Fibroblast of lung (primary cell): ENCODE results near the gene ADRM1. TPM values are rescaled to one million over a fixed set of nuclear protein-coding genes. Genes with fewer than 3 reads are reported as not detected.

ENCODE experiments used
- DNase-seq, 2 donors: peaks; one replicate each; pipeline versions ENCODE4 v3.0.0 to v3.0.0-alpha.2; 2010; ENCODE audit warnings: low read depth in 2 of 2
- H2AFZ ChIP-seq: 2 replicates; pipeline ENCODE4 v1.5.1; 2012; ENCODE audit warnings: low read length, control low read depth, inconsistent platforms
- H3K27ac ChIP-seq: 2 replicates; pipeline ENCODE4 v1.5.1; 2011; ENCODE audit warnings: low read length, control low read depth; ENCODE audit not compliant: insufficient read depth
- H3K27me3 ChIP-seq: 2 replicates; pipeline ENCODE4 v1.5.1; 2011; ENCODE audit warnings: mild to moderate bottlenecking, low read length; ENCODE audit not compliant: control insufficient read depth, insufficient read depth
- H3K36me3 ChIP-seq: 2 replicates; pipeline ENCODE4 v1.5.1; 2011; ENCODE audit warnings: low read length; ENCODE audit not compliant: control insufficient read depth, insufficient read depth
- H3K4me1 ChIP-seq: 2 replicates; pipeline ENCODE4 v1.5.1; 2011; ENCODE audit warnings: low read length; ENCODE audit not compliant: control insufficient read depth, insufficient read depth; ENCODE audit errors: extremely low read depth
- H3K4me2 ChIP-seq: 2 replicates; pipeline ENCODE4 v1.5.1; 2011; ENCODE audit warnings: low read length, control low read depth; ENCODE audit not compliant: insufficient read depth; ENCODE audit errors: extremely low read depth
- H3K4me3 ChIP-seq, 4 experiments: fragments of 200-600 bp in 1 of 4; sonication (generic) in 1 of 4; replicated peaks in 1 of 4; 2 replicates each; pipeline ENCODE4 v1.5.1; 2011 to 2016; ENCODE audit warnings: low read length in 4 of 4, low read depth in 3 of 4, mild to moderate bottlenecking in 3 of 4, control low read depth in 2 of 4, inconsistent platforms in 1 of 4, mixed read lengths in 1 of 4; ENCODE audit not compliant: insufficient read depth in 1 of 4; ENCODE audit errors: control extremely low read depth in 1 of 4
- H3K79me2 ChIP-seq: 2 replicates; pipeline ENCODE4 v1.5.1; 2012; ENCODE audit warnings: mild to moderate bottlenecking, low read length, inconsistent platforms; ENCODE audit not compliant: control insufficient read depth, insufficient read depth
- H3K9ac ChIP-seq: 2 replicates; pipeline ENCODE4 v1.5.1; 2011; ENCODE audit warnings: mild to moderate bottlenecking, low read length, control low read depth; ENCODE audit not compliant: insufficient read depth
- H3K9me3 ChIP-seq: 2 replicates; pipeline ENCODE4 v1.5.1; 2012; ENCODE audit warnings: low read depth, low read length; ENCODE audit not compliant: control insufficient read depth, insufficient read depth
- H4K20me1 ChIP-seq: 2 replicates; pipeline ENCODE4 v1.5.1; 2011; ENCODE audit warnings: low read length; ENCODE audit not compliant: control insufficient read depth, insufficient read depth; ENCODE audit errors: extremely low read depth
- EZH2 ChIP-seq: IDR thresholded peaks from 2 replicates; pipeline ENCODE4 v1.5.1; 2012; ENCODE audit warnings: low read length, control low read depth, mild to moderate bottlenecking; ENCODE audit errors: missing control alignments
- polyA plus RNA-seq, 2 donors: library from polyadenylated mRNA; depleted of rRNA in 1 of 2; stranded (reverse) in 1 of 2; unstranded in 1 of 2; fragments of >200 nt; gene quantifications; 2 replicates each; pipeline ENCODE4 v1.2.1, GENCODE V29; 2011 to 2012; ENCODE audit warnings: missing spikeins in 1 of 2
- total RNA-seq: library from RNA; depleted of rRNA; stranded (reverse); fragments of >200 nt; gene quantifications from 2 replicates; pipeline ENCODE4 v1.2.1, GENCODE V29; 2014
- TF ChIP-seq, protein P1 (sequence below), 2 donors: IDR thresholded peaks in 1 of 2; conservative IDR thresholded peaks in 1 of 2; 1 replicate in 1 of 2; 2 replicates in 1 of 2; pipeline ENCODE4 v1.5.1; 2011 to 2012; ENCODE audit warnings: low read length in 2 of 2, control low read depth in 1 of 2, inconsistent platforms in 1 of 2, low read depth in 1 of 2, mild to moderate bottlenecking in 1 of 2

ADRM1 gene
- total and polyA plus RNA-seq, 2 donors (not counting 1 experiment from before 2014, with no cell fraction given): 41.2 to 71.3 TPM

DNA sequence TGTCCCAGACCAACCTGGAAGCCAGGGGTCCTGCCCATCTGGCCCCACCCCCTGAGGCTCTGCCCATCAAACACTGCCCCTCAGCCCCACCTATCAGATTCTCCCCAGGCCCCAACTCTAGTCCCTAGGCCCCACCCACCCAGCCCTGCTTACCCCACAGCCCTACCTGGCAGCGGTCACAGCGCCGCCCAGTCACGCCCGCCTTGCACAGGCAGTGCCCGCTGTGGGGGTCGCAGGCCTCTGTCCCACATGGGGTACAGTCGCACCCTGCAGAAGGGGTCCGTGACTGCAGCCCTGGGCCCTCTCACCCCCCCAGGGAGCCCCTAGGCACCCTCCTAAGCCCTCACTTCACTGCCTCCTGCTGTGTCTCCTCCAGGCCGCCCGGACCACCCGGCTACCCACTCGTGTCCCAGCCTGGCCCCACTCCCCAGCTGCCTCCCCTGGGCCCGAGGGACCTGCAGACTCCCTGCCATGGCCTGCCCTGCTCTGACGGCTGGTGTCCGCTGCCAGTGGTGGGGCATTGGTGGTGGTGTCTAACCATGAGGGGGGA, 19.8 kb downstream of the ADRM1 start:
- Histone ChIP-seq H3K4me2 (no peak overlapping the region), H3K36me3 (peaks cover 25% of the 10 kb centered on the region)

DNA sequence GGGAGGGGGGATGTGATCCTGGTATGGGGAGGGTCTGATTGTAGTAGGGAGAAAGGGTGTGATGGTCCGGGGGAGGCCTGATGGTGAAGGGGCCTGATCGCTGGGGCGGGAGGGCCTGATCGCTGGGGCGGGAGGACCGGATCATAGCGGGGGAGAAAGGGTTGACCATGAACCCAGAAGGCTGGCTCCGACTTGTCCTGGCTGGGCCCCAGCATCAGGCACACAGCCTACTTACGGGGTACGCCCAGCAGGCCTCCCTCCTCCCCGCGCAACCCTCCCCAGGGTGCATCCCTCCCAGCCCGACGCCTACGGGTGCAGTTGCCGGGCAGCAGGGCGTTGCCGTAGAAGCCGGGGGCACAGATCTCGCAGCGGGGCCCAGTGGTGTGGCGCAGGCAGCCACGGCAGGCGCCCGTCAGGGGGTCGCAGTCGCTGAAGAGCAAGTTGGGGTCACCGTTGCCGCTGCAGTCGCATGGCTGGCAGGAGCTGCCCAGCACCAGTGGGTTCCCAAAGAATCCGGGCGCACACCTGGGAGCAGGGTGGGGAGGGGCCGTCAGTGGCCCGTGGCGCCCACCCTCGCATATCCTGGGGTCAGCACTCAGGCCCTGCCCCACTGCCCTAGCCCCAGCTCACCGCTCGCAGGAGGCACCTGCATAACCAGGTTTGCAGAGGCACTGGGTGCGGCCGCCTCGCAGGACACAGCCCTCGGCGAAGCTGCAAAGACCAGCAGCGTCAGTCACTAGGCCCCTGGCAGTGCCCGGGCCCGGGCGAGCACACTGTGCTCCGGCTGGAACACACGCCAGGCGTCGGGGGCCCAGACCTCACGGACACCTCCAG, 20.6 kb downstream of the ADRM1 start:
- Histone ChIP-seq H3K79me2 (no peaks in the 10 kb centered on the region), H3K36me3 (peaks cover 28% of the 10 kb centered on the region), H3K27ac (no peak overlapping the region), H3K4me3 (no peak overlapping the region), H2AFZ (no peak overlapping the region), H3K4me2 (no peak overlapping the region), H3K27me3 (no peaks in the 10 kb centered on the region), H3K9me3 (no peaks in the 10 kb centered on the region), H3K4me1 (no peaks in the 10 kb centered on the region), H4K20me1 (no peaks in the 10 kb centered on the region), H3K9ac (no peak overlapping the region)
- no peak for TF ChIP-seq EZH2
- TF ChIP-seq, protein P1, sequence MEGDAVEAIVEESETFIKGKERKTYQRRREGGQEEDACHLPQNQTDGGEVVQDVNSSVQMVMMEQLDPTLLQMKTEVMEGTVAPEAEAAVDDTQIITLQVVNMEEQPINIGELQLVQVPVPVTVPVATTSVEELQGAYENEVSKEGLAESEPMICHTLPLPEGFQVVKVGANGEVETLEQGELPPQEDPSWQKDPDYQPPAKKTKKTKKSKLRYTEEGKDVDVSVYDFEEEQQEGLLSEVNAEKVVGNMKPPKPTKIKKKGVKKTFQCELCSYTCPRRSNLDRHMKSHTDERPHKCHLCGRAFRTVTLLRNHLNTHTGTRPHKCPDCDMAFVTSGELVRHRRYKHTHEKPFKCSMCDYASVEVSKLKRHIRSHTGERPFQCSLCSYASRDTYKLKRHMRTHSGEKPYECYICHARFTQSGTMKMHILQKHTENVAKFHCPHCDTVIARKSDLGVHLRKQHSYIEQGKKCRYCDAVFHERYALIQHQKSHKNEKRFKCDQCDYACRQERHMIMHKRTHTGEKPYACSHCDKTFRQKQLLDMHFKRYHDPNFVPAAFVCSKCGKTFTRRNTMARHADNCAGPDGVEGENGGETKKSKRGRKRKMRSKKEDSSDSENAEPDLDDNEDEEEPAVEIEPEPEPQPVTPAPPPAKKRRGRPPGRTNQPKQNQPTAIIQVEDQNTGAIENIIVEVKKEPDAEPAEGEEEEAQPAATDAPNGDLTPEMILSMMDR (conservative IDR thresholded peaks at IDR 0.05 in 1 of 2, IDR thresholded peaks at IDR 0.05 in 1 of 2; ENCODE audit: low read depth in 1 of 2, low read length in 2 of 2): no peak
- no peak for DNase-seq

More for the DNA sequence above, 19.8 kb downstream of the ADRM1 start:
- H3K27ac ChIP-seq: no peak overlapping the region
- no peaks in the 10 kb centered on the region for H3K4me1 ChIP-seq
- H3K4me3 ChIP-seq: no peak overlapping the region
- no peak overlapping the region for H3K9ac ChIP-seq
- no peaks in the 10 kb centered on the region for H3K27me3 ChIP-seq
- H4K20me1 ChIP-seq: no peaks in the 10 kb centered on the region
- no peaks in the 10 kb centered on the region for H3K9me3 ChIP-seq
- H2AFZ ChIP-seq: no peak overlapping the region
- no peak for DNase-seq
- no peaks in the 10 kb centered on the region for H3K79me2 ChIP-seq
- TF ChIP-seq, protein P1 (conservative IDR thresholded peaks at IDR 0.05 in 1 of 2, IDR thresholded peaks at IDR 0.05 in 1 of 2; ENCODE audit: low read depth in 1 of 2, low read length in 2 of 2): no peak
- no peak for TF ChIP-seq EZH2

DNA sequence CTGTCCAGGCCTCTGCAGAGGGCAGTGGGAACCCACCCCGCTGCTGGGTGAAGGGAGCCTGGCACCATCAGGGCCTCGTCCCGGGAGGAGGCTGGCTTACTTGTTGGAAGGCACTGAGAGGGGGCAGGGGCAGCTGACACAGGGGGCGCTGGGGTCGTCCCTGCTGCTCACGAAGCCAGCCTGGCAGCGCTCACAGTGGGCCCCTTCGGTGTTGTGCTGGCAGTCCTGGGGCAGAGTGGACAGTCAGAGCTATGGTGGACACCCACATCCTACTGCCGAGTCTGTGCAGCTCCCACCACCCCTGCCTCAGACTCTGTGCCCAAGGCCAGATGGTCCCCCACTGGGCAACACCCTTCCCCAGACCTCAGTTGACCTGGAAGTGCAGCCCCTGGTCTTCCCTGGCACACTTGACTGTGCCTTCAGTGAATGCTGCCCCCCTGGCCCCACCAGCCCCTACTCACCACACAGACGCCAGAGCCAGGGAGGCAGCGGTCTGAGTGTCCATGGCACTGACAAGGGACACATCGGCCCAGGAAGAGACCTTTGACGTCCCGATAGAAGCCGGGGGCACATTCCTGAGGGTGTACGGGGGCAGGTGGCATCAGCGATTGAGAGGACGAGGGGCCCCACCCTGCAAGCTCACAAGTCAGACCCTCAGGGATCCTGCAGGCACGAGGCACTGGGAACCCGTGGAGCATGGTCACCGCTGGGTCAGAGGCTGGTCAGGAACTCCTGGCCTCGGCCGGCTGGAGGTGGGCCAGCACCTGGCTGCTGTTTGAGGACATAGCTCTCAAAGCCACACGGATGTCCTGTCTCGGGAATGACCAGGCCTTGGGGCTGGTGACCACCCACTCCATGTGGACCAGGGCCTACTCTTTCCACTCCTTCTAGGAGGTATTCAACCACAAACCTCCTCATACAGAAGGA, 21.4 kb downstream of the ADRM1 start:
- no peak overlapping the region for H3K27ac ChIP-seq
- H3K79me2 ChIP-seq: no peaks in the 10 kb centered on the region
- no peak for DNase-seq
- no peaks in the 10 kb centered on the region for H4K20me1 ChIP-seq
- H3K4me2 ChIP-seq: no peak overlapping the region
- H3K4me3 ChIP-seq: no peak overlapping the region
- no peaks in the 10 kb centered on the region for H3K9me3 ChIP-seq
- H3K9ac ChIP-seq: no peak overlapping the region
- H3K4me1 ChIP-seq: no peaks in the 10 kb centered on the region
- TF ChIP-seq, protein P1 (conservative IDR thresholded peaks at IDR 0.05 in 1 of 2, IDR thresholded peaks at IDR 0.05 in 1 of 2; ENCODE audit: low read depth in 1 of 2, low read length in 2 of 2): no peak
- no peak for TF ChIP-seq EZH2
- H2AFZ ChIP-seq: no peak overlapping the region
- H3K27me3 ChIP-seq: no peaks in the 10 kb centered on the region
- H3K36me3 ChIP-seq: peaks cover 29% of the 10 kb centered on the region
